GM19455 (cell line): Measurements from ENCODE around the gene SH3RF3.

Source experiments
- ATAC-seq: cut with Tn5 transposase; IDR thresholded peaks from one replicate; pipeline ENCODE4 v1.9.1; 2021; ENCODE audit not compliant: unreplicated experiment

SH3RF3 gene

GRCh38 chr2:109456776-109457175 is 327.8 kb downstream of the SH3RF3 start:
- no peak for ATAC-seq

- ATAC-seq, result no peak
These were observed 328.4 kb downstream of the SH3RF3 start for GRCh38 chr2:109457366-109457765.

- no peak for ATAC-seq
These were observed 328.8 kb downstream of the SH3RF3 start for GRCh38 chr2:109457794-109458193.

GRCh38 chr2:109458512-109458911 is 329.5 kb downstream of the SH3RF3 start:
- ATAC-seq, result no peak

- ATAC-seq, result no peak
These were observed 330.5 kb downstream of the SH3RF3 start for GRCh38 chr2:109459485-109459884.

GRCh38 chr2:109460553-109461324 is 331.7 kb downstream of the SH3RF3 start:
- no peak for ATAC-seq

GRCh38 chr2:109463236-109463635 is 334.2 kb downstream of the SH3RF3 start:
- no peak for ATAC-seq

GRCh38 chr2:109463891-109464290 is 334.9 kb downstream of the SH3RF3 start:
- ATAC-seq, result no peak

- ATAC-seq, result no peak
These were observed 337.9 kb downstream of the SH3RF3 start for GRCh38 chr2:109466674-109467575.

GRCh38 chr2:109467701-109468100 is 338.7 kb downstream of the SH3RF3 start:
- no peak for ATAC-seq

GRCh38 chr2:109468893-109469292 is 339.9 kb downstream of the SH3RF3 start:
- ATAC-seq, result no peak

- no peak for ATAC-seq
These were observed 342.7 kb downstream of the SH3RF3 start for GRCh38 chr2:109471658-109472057.

GRCh38 chr2:109472331-109472959 is 343.4 kb downstream of the SH3RF3 start:
- no peak for ATAC-seq

GRCh38 chr2:109472974-109473373 is 344.0 kb downstream of the SH3RF3 start:
- ATAC-seq, result no peak

GRCh38 chr2:109473616-109474318 is 344.8 kb downstream of the SH3RF3 start:
- ATAC-seq, result no peak

- no peak for ATAC-seq
These were observed 345.4 kb downstream of the SH3RF3 start for GRCh38 chr2:109474319-109474825.

GRCh38 chr2:109475531-109476210 is 346.7 kb downstream of the SH3RF3 start:
- no peak for ATAC-seq

- no peak for ATAC-seq
These were observed 347.8 kb downstream of the SH3RF3 start for GRCh38 chr2:109476641-109477441.

GRCh38 chr2:109478906-109479493 is 350.0 kb downstream of the SH3RF3 start:
- no peak for ATAC-seq
